GOT3 (cell line): ENCODE measurements around the gene C1QTNF8.
A peak's percentile ranks its signal among the peaks of the same experiment; 100 is the strongest.

Source experiments
- DNase-seq: peaks from one replicate; lab custom pipeline; 2025; ENCODE audit warnings: mixed read lengths; lab: John Stamatoyannopoulos, UW

Gene C1QTNF8

DNA sequence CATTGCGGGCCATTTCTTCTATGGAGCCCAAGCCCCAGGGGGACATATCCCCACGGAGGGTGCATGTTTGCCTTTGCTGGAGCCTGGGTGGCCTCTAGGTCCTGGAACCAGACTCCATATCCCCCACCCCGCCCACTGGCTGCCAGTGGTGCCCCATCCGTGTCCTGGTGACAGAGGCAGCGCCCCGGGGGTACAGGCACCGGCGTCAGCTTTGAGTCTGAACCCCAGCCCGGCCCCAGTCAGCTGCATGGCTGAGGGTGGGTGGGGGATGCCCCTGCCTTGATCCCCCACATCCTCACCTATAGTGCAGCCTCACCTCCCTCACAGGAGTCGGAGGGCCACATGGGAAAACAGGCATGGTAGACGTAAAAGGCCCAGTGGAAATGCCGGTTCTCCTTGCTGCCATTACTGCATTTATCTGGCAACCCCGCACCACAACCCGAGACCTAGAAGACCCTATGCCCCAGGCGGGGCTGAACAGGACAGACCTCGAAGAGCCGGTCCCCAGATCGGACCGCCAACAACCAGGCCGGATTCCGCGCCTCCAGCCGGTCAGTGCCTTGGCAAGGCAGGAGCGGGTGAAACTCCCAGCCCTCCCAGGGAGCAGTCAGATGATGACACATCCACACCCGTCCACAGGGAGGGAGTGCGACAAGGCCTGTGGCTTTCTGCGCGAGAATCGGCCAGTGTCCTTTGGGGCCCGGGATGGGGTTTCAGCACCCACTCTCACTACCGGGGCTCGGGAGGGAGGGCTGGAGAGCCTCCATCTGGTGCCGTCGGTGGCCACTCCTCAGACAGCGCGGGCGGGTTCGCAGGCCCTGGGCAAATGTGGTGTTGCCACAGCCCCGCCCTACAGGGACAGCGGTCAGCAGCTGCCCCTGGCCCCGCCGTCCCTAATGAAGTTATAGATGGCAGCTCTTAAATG, 35.4 kb downstream of the C1QTNF8 start:
- no peak for DNase-seq

DNA sequence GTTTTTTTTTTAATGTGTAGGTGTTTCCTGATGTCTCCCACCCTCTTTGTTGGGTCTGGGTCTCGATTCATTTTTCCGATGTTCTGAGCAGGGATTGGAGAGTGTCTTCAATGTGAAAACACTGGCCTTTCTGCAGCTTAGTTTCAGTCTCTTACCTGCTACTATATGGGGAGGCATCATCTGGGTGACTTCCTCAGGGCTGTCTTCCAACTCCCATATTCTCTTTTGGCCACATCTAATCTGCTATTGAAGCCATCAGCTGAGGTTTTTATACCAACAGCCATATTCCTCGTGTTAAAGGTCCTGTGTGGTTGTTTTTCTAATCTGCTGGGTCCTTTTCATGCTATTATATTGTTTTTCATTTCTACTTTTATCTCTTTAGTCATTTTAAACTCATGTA, 36.7 kb downstream of the C1QTNF8 start:
- DNase-seq, result no peak

DNA sequence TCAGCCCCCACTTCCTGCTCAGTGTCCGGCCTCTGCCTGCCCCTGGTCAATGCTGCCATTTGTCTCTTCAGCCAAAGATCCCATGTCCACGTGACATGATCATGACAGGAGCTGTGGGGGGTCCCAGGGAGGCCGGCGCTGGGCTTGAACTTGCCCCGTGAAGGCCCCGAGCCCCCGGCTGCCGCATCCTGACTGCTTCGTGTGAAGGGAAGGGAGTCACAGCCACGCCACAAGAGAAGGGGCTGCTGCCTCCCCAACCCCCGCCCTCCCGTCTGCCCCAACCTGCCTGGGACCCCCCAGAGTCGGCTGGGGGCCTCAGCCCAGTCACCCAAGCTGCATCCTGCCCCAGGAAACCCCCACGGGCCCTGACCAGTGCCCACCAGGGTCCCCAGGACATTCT, 37.8 kb downstream of the C1QTNF8 start:
- DNase-seq, result no peak

GRCh38 chr16:1057252-1057932, 38.7 kb downstream of the C1QTNF8 start:
- DNase-seq, result peak; percentile 10

- no peak for DNase-seq
These were observed 39.8 kb downstream of the C1QTNF8 start for GRCh38 chr16:1056196-1056595.

- no peak for DNase-seq
These were observed 40.5 kb downstream of the C1QTNF8 start for GRCh38 chr16:1055557-1055924.

- DNase-seq, result no peak
These were observed 41.1 kb downstream of the C1QTNF8 start for GRCh38 chr16:1054660-1055556.

DNA sequence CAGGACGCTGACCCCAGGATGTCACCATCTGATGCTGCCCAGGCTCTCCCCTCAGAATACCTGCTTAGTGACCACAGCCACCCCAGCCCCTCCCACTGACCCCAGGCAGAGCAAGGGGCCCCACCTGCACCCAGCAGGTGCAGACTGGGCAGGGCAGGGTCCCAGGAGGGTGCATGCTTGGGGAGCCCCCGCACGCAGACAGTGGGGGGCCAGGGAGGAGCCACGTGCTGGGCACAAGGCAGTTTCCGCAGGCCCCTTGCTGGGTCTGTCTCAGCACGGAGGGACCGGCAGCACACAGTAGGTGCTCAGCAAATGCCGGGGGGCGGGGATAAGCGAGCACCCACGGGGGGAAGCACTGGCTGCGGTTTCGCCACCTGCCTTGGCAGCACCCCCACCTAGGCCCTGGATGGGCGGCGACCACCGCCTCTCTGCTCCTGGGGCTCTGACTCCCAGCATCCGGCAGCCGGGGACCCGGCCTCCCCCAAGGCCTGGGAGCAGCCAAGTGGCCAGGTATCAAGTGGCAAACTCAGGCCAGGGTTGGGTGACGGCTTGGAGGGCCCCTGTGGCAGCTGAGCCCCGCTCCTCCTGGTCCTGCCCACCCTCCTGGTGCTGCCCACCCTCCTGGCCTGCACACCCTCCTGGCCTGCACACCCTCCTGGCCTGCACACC, 42.2 kb downstream of the C1QTNF8 start:
- no peak for DNase-seq

- DNase-seq, result no peak
These were observed 42.9 kb downstream of the C1QTNF8 start for GRCh38 chr16:1053121-1053521.

DNA sequence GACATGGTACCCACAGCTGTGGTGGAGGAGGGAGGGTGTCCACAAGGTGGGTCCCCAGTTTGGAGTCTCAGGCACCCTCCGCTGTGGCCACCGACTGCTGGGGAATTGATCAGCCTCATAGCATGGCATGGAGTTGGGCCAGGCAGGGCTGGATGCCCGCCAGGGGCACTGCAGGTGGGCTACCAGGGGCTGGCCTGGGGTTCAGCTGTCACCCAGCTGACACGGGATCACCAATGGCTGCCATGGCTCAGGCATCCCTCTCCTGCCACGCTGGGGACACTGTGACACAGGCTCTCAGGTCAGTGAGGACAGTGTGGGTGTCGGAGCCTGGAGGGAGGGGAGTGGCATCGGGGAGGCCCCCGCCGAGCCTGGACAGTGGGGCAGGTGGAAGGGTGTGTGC, 43.3 kb downstream of the C1QTNF8 start:
- no peak for DNase-seq

GRCh38 chr16:1051446-1051845, 44.6 kb downstream of the C1QTNF8 start:
- DNase-seq, result no peak

DNA sequence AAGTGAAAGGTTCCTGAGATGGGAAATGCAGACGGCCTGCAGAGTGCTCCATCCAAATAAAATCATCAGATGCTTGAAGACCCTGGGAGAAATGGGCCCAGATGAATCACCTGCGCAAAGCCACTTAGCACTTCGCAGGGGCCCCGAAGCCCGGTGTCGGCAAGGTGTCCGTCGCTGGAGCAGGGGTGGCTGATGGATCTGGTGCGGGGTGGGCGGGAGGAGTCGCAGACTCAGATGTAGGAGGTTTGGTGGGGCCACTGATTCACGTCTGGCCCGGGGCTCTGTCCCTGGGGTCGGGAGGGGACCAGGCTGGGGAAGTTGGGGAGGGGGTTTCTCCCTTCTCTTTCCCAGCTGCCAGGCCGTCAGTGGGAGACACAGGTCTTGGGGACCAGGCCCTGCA, 45.1 kb downstream of the C1QTNF8 start:
- DNase-seq, result no peak

GRCh38 chr16:1050516-1050915, 45.5 kb downstream of the C1QTNF8 start:
- no peak for DNase-seq

DNA sequence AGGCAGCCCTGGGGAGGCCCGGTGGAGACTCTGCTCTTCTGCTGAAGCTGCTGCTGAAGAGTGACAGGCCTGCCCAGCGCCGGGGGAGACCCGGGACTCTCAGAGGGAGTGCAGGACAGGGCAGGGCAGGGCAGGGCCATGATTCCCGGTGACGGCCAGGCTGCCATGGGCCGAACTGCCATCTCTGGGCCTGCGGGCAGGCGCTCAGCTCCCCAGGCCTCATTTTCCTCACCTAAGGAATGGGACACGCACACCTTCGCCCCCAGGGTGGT, 46.1 kb downstream of the C1QTNF8 start:
- DNase-seq, result no peak

DNA sequence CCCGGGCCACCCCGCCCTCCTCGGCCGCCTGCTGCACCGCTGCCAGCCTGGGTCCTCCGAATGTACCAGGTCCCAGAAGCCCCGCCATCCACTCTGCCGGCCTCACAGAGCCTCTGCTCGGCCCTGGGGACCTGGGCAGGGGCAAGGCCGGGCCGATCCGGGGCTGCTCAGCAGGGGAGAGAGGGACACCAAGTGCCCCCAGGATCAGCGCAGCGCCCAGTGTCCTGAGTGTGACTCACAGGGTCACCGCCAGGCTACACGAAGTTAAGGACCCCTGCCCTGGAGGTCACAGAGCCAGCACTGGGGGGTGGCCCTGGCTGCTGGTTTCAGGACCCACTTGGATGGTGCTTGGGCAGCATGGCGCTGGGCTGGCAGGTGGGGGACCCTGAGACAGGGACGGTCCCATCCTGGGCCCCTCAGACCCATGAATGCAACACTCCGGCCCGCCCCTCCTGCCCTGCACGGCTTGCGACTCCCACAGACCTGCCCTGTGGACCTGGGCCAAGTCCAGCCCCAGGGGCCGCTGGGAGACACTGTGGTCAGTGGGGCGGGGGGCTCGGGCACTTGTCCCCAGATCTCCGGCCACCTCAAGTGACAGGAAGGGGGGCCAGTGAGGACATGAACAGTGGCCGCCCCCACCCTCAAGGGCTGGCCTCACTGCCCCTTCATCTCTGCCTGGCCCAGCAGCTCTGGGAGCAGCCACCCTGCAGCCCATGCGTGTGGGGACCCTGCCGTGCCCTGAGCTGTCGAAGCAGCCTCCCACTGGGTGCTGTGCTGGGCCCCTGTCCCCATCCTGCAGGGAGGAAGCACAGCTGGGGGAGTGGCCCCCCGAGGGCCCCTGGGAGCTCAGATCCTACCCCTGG, 46.7 kb downstream of the C1QTNF8 start:
- DNase-seq, result no peak

DNA sequence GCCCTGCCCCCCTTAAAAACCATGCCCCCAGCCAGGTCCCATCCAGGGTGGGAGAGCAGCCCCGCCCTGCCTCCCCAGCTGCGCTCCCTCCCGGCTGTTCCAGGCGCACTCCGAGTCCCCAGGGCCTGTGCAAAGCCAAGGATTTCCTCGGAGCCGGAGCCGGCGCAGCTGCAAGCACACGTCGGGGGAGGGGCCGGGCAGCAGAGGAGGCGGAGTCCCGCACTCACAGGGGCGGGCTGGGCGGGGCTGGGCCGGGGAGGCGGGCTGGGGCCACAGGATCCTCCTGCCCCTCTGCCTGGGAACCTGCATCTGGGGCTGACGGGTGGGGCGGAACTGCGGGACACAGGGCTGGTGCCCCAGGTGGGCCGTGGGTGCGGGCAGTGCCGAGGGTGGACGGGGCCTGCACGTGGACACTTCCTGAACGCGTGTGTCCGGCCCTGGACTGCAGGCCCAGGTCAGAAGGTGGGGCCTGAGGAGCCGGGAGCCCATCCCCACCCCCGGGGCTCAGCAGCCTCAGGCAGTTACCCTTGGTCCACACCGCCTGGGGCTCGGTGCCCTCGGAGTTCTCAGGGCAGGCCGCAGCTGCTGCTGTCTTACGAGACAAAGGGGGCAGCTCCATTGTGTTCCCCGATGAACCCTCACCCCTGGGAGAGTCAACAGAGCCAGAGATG, 47.5 kb downstream of the C1QTNF8 start:
- no peak for DNase-seq

GRCh38 chr16:1047801-1048200, 48.2 kb downstream of the C1QTNF8 start:
- DNase-seq, result no peak

DNA sequence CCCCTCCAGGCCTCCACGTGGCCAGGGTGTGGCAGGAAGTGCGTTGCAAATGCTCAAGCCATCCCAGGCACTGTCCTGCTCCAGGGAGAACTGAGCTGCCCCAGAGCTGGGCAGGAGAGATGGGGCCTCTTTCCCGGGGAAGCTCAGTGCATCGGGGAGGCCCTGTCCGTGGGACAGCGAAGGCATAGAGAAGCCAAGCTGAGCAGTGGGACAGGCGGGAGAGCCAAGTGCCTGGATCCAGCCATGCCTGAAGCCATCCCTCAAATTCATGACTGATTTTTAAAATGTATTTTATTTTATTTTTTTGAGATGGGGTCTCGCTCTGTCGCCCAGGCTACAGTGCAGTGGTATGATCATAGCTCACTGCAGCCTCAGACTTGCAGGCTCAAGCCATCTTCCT, 48.9 kb downstream of the C1QTNF8 start:
- DNase-seq, result no peak

DNA sequence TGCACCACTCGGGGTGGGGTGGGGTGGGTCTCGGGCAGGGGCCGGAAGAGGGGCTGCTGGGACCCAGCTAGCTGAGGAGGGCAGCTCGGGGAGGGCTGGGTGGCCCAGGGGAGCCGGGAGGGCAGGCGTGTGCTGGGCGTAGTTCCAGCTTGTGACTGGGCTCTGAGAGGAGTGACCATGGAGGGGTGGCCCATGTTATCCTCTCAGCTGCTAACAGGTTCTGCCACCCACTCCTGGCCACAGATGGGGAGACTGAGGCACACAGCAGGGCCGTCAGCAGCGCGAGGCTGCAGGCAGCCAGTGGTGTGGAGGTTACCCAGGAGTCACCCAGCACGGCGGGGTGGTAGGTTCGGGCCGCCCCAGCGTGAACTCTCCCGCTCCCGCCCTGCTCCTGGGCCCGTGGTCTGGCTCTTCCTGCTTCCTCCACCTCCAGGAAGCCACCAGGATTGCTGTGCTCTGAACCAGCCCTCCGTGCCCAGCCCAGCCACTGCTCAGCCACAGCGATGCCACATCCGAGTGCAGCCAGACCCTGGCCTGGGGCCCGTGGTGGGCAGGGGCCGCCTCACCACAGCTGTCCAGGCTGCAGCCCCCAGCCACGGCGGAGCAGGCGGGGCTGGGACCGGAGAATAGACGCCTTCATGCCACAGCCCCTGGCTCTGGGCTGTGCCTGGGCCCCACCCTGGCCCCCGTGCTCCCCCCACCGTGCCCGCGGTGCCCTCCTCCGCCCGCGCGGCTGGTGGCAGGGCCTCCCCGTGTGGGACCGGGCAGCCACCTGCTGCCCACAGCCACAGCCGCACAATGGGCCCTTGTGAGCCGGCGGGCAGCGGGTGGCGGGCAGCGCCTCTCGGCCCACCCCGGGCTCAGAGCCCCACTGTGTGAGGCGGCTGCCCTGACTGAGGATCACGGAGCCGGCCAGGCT, 49.8 kb downstream of the C1QTNF8 start:
- no peak for DNase-seq
